ENCODE measurements around the gene ALOX15. TPM values are rescaled to one million over a fixed set of nuclear protein-coding genes. Genes with fewer than 3 reads are reported as not detected.

ALOX15 gene
- total and polyA plus RNA-seq, 10 of the 15 experiments (the other 5 are each of a cell fraction or from before 2014, with no cell fraction given) = 0.05 to 1.0 (median 0.24) TPM

- intact Hi-C loops (cut with micrococcal nuclease; ENCODE audit: unreplicated experiment) = no loop called here
- POLR2A ChIA-PET = no interaction called here
- no peak overlapping the region for H2AFZ ChIP-seq (ENCODE audit: control insufficient read depth, low read depth, low read length)
Observed at GRCh38 chr17:4667166-4667565, 25.7 kb upstream of the ALOX15 start.

More at GRCh38 chr17:4667166-4667565, 25.7 kb upstream of the ALOX15 start:
- TF ChIP-seq PAX5 (IDR thresholded peaks at IDR 0.05; ENCODE audit: borderline replicate concordance, low read depth, low read length) (no peak), SMC3 (IDR thresholded peaks at IDR 0.05; ENCODE audit: borderline replicate concordance, low read length) (no peak), GATAD2B (conservative IDR thresholded peaks at IDR 0.05; ENCODE audit: low read depth) (no peak), SKIL (IDR thresholded peaks at IDR 0.05; ENCODE audit: low read depth, poor library complexity, severe bottlenecking) (no peak), TCF3 (IDR thresholded peaks at IDR 0.05; ENCODE audit: borderline replicate concordance, insufficient read depth, low read depth, low read length) (no peak), CHD4 (IDR thresholded peaks at IDR 0.05) (no peak), ZNF687 (IDR thresholded peaks at IDR 0.05) (no peak), ZNF217 (IDR thresholded peaks at IDR 0.05) (no peak)
- Histone ChIP-seq H3K4me2 (ENCODE audit: control insufficient read depth, insufficient read depth) (no peak overlapping the region), H3K4me3 (no peak overlapping the region), H3K79me2 (ENCODE audit: control insufficient read depth, insufficient read depth, low read length) (no peaks in the 10 kb centered on the region), H4K20me1 (ENCODE audit: control insufficient read depth, insufficient read depth) (no peaks in the 10 kb centered on the region), H3K4me1 (ENCODE audit: control insufficient read depth, insufficient read depth, low read length) (no peaks in the 10 kb centered on the region), H3K9ac (ENCODE audit: control insufficient read depth, insufficient read depth, low read length) (no peak overlapping the region), H3K27ac (ENCODE audit: control insufficient read depth, insufficient read depth) (no peak overlapping the region), H3K27me3 (replicated peaks in 1 of 2; ENCODE audit: control insufficient read depth in 2 of 2, insufficient read depth in 2 of 2, low read length in 1 of 2) (no peaks in the 10 kb centered on the region; a peak in 1 of 4 replicates), H3K36me3 (ENCODE audit: control insufficient read depth in 2 of 2, insufficient read depth in 2 of 2, low read length in 1 of 2) (peaks cover 3 to 6% of the 10 kb centered on the region in 2 experiments; a peak in 3 of 4 replicates), H3K9me3 (replicated peaks; ENCODE audit: control insufficient read depth, insufficient read depth, low read length) (no peaks in the 10 kb centered on the region)
- BruUV-seq (replicated peaks) = no TSS peak
- no peak for FAIRE-seq
- ChIA-PET RAD21 (ENCODE audit: unreplicated experiment) (no interaction called here), CTCF (interaction anchor here (0.6 kb wide), 1 partner anchor 804 kb away, joined by 3 read pairs; no protein-coding TSS in a partner anchor), SMC1A (ENCODE audit: uncharacterized antibody, unreplicated experiment) (no interaction called here)
- no peak for DNase-seq (ENCODE audit: low read depth, low spot score)
- no peak for ATAC-seq
- WGBS (ENCODE audit: insufficient coverage, insufficient replicate concordance, low lambda C conversion rate, missing lambda C conversion rate) = 64% methylated on average over 4 of the region's 4 CpGs
- in situ Hi-C loops (cut with MboI) = no loop called here
